Ecto neural progenitor cell (in vitro differentiated cells): ENCODE results near the gene TBCD.

Experiments used
- DNase-seq: peaks from one replicate; pipeline ENCODE4 v3.0.0-alpha.2; 2018; ENCODE audit warnings: low spot score

The TBCD gene

GRCh38 chr17:82871056-82871775 lies 119.4 kb downstream of the TBCD start:
- DNase-seq = no peak

GRCh38 chr17:82871776-82872561 lies 120.1 kb downstream of the TBCD start:
- no peak for DNase-seq

DNA sequence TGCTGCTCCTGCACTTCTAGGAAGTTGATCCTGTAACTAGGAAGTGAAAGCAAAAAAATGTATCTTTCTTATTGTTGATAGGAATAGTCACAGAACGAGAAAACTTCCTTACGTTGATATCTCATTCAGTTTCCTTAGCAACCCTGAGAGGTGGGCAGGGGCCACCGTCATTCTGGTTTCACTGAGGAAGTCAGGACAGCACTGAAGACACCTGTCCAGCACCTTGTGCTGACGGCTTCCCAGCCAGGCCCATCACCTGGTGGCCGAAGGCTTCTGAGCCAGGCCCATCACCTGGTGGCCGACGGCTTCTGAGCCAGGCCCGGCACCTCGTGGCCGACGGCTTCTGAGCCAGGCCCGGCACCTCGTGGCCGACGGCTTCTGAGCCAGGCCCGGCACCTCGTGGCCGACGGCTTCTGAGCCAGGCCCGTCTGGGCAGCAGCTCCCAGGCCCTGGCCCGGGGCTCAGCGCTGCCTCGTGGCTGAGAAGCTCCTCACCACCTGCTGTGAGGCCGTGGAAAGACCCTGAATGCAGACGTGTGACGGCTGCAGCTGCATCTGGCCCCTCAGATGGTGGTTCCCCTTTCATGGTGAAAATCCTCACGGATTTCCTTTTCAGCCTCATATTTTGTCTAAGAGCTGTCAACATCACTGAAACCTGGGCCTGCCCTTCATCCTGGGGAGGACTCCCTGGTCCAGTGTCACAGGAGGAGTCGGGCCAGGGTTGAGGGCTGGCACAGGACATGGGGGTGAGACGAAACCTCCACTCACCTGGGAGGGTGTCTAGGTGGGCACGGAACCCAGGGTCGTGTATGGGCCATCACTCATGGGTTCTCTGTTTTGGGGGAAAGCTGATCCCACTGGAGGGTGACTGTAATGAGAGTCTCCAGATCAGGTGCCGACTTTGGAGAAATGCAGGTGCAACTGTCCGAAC lies 121.0 kb downstream of the TBCD start:
- DNase-seq = no peak

GRCh38 chr17:82873521-82873920 lies 121.7 kb downstream of the TBCD start:
- DNase-seq = no peak

DNA sequence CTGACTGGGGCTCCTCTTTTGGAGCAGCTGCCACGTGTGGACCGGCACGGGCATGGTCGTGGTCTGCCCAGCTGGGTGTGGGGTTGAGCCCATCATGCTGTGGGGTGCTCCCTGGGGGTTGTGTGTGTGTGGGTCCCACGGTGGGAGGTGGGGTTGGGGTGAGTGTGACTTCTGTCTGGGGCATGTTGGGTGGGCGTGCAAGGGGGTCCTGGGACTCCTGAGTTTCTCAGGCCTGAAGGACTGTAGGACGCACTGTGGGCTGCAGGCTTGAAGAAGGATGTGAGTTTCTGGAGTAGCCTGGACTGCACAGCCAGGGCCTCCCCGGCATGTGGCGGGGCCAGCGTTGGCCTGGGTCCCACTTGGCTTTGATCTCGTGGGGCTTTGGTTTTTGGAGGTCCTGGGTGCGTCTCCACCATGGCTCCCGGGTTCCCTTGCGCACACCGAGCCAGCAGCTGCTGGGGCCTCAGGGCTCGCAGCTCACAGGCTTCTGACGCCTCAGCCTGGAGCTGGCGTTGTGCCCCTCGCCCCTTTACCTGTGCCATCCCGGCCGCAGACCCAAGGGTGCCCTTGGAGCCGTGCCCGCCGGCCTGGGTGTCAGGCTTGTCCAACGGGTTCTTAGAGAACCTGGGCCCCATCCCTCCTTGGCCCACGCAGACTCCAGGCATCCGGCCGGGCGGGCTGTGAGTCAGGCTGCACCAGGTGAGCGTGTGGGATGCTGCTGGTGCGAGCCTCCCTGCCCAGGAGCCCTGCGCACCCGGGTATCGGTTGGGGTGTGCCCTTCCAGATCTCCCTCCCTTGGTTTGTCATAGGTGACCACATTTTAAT lies 122.4 kb downstream of the TBCD start:
- no peak for DNase-seq

- peak; percentile 73 for DNase-seq
Observed at GRCh38 chr17:82875407-82875856, 123.6 kb downstream of the TBCD start.

- no peak for DNase-seq
Observed at GRCh38 chr17:82876149-82876548, 124.3 kb downstream of the TBCD start.

GRCh38 chr17:82876602-82877379 lies 124.9 kb downstream of the TBCD start:
- DNase-seq = peak; percentile 75

GRCh38 chr17:82878527-82878926 lies 126.7 kb downstream of the TBCD start:
- DNase-seq = no peak

DNA sequence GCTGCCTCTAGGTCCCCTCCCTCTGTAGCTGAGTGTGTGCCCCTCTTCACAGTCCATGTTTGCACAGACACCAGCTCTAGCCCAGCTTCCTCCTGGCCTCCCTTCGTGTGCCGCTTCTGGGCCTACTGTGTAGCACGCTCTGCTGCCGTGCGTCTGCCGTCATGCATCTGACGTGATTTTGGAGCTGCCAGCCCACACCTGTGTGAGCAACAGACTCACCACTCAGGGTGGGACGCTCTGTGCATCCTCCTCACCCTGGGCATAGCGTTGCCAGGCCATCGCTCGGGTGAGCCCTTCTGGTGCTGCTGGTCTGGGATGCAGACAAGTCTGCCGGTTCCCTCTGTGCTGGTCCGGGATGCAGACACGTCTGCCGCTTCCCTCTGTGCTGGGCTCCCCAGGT lies 127.4 kb downstream of the TBCD start:
- no peak for DNase-seq

DNA sequence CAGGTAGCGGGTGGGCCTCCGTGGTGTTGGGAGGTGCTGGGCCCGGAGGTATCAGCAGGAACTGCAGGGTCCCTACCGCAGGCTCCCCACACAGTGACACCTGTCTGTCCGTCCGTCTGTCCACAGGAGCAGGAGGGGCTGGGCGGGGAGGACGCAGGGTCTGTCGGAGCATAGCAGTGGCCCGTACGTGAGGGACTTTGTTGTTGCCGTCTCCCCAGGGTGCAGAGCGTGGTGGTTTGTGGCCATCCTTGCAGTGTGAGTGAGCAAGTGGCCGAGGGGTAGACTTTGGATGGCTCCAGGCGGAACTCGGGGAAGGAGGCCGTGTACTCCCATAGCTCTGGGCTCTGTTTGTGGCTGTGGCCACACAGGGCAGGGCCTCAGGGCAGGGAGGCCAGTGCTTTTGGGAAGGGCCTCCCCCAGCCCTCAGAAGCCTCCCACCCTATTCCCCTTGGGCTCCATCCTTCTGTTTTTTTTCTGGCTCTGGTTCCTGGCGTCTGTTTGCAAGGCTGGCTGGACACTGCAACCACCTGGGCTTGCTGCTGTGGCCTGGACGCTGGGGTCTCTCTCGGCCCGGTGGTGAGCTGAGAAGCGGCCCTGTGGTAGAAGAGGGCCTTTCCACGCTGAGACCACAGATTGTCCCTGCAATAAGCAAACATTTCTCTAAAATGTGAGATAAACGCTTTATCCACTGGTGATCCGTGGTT lies 128.9 kb downstream of the TBCD start:
- no peak for DNase-seq

GRCh38 chr17:82881324-82881823 lies 129.5 kb downstream of the TBCD start:
- no peak for DNase-seq

- no peak for DNase-seq
Observed at GRCh38 chr17:82881900-82882714, 130.2 kb downstream of the TBCD start.

DNA sequence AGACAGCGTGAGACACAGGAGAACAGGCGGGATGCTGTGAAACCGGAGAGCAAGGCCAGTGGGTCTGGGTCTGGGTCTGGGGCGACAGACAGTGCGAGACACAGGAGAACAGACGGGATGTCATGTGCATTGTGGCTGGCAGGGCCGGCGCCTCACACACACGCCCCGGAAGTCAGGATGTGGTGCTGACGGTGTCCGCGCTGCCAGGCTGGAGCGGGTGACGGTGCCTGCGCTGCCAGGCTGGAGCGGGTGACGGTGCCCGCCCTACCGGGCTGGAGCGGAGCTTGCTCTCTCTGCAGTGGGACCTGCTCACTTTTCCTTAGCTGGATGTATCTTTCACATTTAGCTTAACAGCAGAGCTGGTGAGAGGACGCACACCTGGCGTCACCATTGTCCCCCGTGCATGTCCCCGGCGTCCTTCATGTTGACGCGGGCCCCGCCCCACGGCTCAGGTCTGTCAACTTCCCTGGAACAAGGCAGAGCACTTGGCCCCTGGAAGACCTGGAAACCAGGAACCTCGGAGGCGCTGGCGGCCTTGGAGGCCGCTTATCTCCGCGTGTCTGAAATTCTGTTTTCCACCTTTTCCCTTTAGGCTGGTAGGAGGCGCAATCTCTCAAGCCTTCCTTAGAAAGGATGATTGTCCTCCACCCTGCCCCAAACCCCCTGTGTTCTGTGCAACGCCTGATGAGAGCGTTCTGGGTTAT lies 131.0 kb downstream of the TBCD start:
- no peak for DNase-seq

DNA sequence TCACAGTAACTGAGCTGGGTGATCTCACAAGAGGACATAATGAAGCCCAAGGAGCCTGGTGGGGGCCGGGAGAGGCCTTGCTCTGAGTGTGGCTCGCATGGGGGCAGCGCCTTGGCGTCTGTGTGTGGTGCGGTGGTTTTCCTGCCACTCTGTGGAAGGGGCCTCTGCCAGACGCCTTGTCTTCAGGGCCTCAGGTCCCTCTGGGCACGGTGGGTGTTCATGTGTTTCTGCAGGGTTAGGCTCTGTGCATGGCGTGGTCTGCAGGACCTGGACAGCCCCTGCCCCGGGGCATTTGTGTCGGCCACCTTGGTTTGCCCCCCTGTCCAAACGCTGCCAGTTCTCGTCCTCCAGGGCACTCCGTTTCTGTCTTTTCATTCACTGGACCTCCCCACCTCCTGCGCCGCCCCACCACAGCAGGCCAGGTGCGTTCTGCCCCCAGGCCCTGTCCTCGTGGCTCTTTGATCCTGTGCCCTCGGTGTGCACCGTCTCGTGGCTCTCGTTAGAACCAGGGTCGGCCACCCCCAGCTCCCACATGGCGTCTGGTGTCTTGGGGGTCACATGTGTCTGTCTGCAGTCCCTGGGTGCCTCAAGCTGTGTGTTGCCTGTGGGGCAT lies 131.7 kb downstream of the TBCD start:
- no peak for DNase-seq

- no peak for DNase-seq
Observed at GRCh38 chr17:82884341-82884969, 132.6 kb downstream of the TBCD start.

DNA sequence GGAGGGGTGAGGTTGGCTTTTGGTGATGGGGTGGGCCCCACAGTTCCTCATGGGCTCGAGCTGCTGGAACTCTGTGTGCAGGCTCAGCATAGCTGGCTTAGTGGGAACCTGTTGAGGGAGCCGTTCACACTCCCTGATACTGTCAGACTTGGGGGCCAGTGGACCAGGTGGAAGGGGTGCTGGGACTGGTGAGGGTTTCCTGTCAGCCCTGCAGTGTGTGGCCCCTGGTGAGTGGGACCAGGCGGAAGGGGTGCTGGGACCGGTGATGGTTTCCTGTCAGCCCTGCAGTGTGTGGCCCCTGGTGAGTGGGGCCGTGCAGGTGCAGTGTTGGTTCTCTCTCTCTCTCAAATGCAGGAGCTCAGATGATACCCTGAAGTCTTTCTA lies 133.1 kb downstream of the TBCD start:
- DNase-seq = no peak
